MM.1S (cell line): Measurements from ENCODE around the gene RNF112.
"Not testable (repeated sequence)": the region's sequence is repeated elsewhere in the genome, so short reads cannot be mapped to it uniquely, and the experiment has no call there.

Source experiments
- DNase-seq: peaks from one replicate; pipeline ENCODE4 v3.0.0-alpha.2; 2015
- H2AFZ ChIP-seq: fragments of 300-600 bp; sonication (generic); 2 replicates; pipeline ENCODE4 v1.6.0; 2016; ENCODE audit warnings: antibody characterized with exemption, low read length
- H3F3A ChIP-seq: fragments of 300-600 bp; sonication (generic); 2 replicates; pipeline ENCODE4 v1.6.1; 2016; ENCODE audit warnings: mild to moderate bottlenecking, antibody characterized with exemption, low read length, moderate library complexity, mixed read lengths; ENCODE audit not compliant: insufficient read depth
- H3K27ac ChIP-seq: fragments of 300-600 bp; sonication (generic); 2 replicates; pipeline ENCODE4 v1.5.1; 2016; ENCODE audit warnings: mild to moderate bottlenecking, low read length
- H3K27me3 ChIP-seq: fragments of 300-600 bp; sonication (generic); replicated peaks from 2 replicates; pipeline ENCODE4 v1.6.0; 2016; ENCODE audit warnings: low read length; ENCODE audit not compliant: insufficient read depth
- H3K36me3 ChIP-seq: fragments of 300-600 bp; sonication (generic); replicated peaks from 2 replicates; pipeline ENCODE4 v1.6.1; 2016; ENCODE audit warnings: mild to moderate bottlenecking, low read length, mixed read lengths; ENCODE audit not compliant: insufficient read depth
- H3K4me1 ChIP-seq: fragments of 300-600 bp; sonication (generic); 2 replicates; pipeline ENCODE4 v1.6.1; 2016; ENCODE audit warnings: low read length, mixed read lengths
- H3K4me2 ChIP-seq: fragments of 300-600 bp; sonication (generic); 2 replicates; pipeline ENCODE4 v1.6.0; 2016; ENCODE audit warnings: low read depth, low read length
- H3K4me3 ChIP-seq: fragments of 300-600 bp; sonication (generic); 2 replicates; pipeline ENCODE4 v1.5.1; 2016; ENCODE audit warnings: low read length, mixed read lengths
- H3K79me2 ChIP-seq: fragments of 300-600 bp; sonication (generic); 2 replicates; pipeline ENCODE4 v1.6.1; 2016; ENCODE audit warnings: mixed run types, low read length, mixed read lengths
- H3K9ac ChIP-seq: fragments of 300-600 bp; sonication (generic); 2 replicates; pipeline ENCODE4 v1.6.1; 2016; ENCODE audit warnings: low read length, mixed read lengths
- H3K9me2 ChIP-seq: fragments of 300-600 bp; sonication (generic); replicated peaks from 2 replicates; pipeline ENCODE4 v1.6.1; 2016; ENCODE audit warnings: mild to moderate bottlenecking, low read length, mixed read lengths; ENCODE audit not compliant: insufficient read depth
- H3K9me3 ChIP-seq: fragments of 300-600 bp; sonication (generic); replicated peaks from 2 replicates; pipeline ENCODE4 v1.6.1; 2016; ENCODE audit warnings: mild to moderate bottlenecking, low read length, mixed read lengths; ENCODE audit not compliant: insufficient read depth
- H4K20me1 ChIP-seq: fragments of 300-600 bp; sonication (generic); 2 replicates; pipeline ENCODE4 v1.6.1; 2016; ENCODE audit warnings: mild to moderate bottlenecking, low read length, moderate library complexity, mixed read lengths; ENCODE audit not compliant: insufficient read depth
- CTCF ChIP-seq: fragments of 300-600 bp; sonication (generic); IDR thresholded peaks from 2 replicates; pipeline ENCODE4 v1.5.1; 2016; ENCODE audit warnings: antibody characterized with exemption, low read length, mixed read lengths
- EZH2 ChIP-seq: fragments of 300-600 bp; sonication (generic); optimal IDR thresholded peaks from 2 replicates; pipeline ENCODE3; 2017; ENCODE audit warnings: low read depth, mild to moderate bottlenecking, antibody characterized with exemption, low read length, mixed read lengths
- EZH2phosphoT487 ChIP-seq: fragments of 300-600 bp; sonication (generic); IDR thresholded peaks from 2 replicates; pipeline ENCODE4 v1.6.1; 2018; ENCODE audit warnings: antibody characterized with exemption, low read length

Gene RNF112

GRCh38 chr17:19457046-19457445 is 46.0 kb downstream of the RNF112 start:
- no peaks in the 10 kb centered on the region for H3K9me2 ChIP-seq
- peaks cover 15% of the 10 kb centered on the region for H3K4me1 ChIP-seq
- no peaks in the 10 kb centered on the region for H3K9me3 ChIP-seq
- no peak overlapping the region for H3K4me3 ChIP-seq
- no peak overlapping the region for H3K27ac ChIP-seq
- H3K9ac ChIP-seq: no peak overlapping the region
- peaks cover 13% of the 10 kb centered on the region for H3F3A ChIP-seq
- TF ChIP-seq EZH2 (no peak), CTCF (no peak), EZH2phosphoT487 (no peak)
- peaks cover 83% of the 10 kb centered on the region for H3K27me3 ChIP-seq
- no peak for DNase-seq
- no peak overlapping the region for H3K4me2 ChIP-seq
- H3K79me2 ChIP-seq: no peaks in the 10 kb centered on the region
- H3K36me3 ChIP-seq: no peaks in the 10 kb centered on the region
- H2AFZ ChIP-seq: no peak overlapping the region
- 0 out of 2 replicates have a peak, but pooled peaks cover 4% of the 10 kb centered on the region for H4K20me1 ChIP-seq

- Histone ChIP-seq H3K9me3 (no peaks in the 10 kb centered on the region), H4K20me1 (0 out of 2 replicates have a peak, but pooled peaks cover 4% of the 10 kb centered on the region), H3K27ac (no peak overlapping the region), H3K79me2 (no peaks in the 10 kb centered on the region), H3K9ac (no peak overlapping the region), H2AFZ (no peak overlapping the region), H3K4me2 (no peak overlapping the region), H3K4me3 (no peak overlapping the region), H3K36me3 (no peaks in the 10 kb centered on the region), H3K9me2 (no peaks in the 10 kb centered on the region), H3F3A (peaks cover 19% of the 10 kb centered on the region), H3K27me3 (peaks cover 79% of the 10 kb centered on the region), H3K4me1 (peaks cover 21% of the 10 kb centered on the region)
- TF ChIP-seq EZH2 (no peak), CTCF (no peak), EZH2phosphoT487 (no peak)
- DNase-seq: no peak
These were observed 46.8 kb downstream of the RNF112 start for GRCh38 chr17:19457830-19458271.

GRCh38 chr17:19458481-19458880 is 47.4 kb downstream of the RNF112 start:
- H3K27ac ChIP-seq, H3K36me3 ChIP-seq, H2AFZ ChIP-seq, DNase-seq, H3K4me2 ChIP-seq, H4K20me1 ChIP-seq, H3K9me2 ChIP-seq, H3K79me2 ChIP-seq, H3K9ac ChIP-seq, H3K9me3 ChIP-seq, H3K4me3 ChIP-seq: not testable (repeated sequence)
- Histone ChIP-seq H3K4me1 (peaks cover 26% of the 10 kb centered on the region), H3K27me3 (peaks cover 72% of the 10 kb centered on the region), H3F3A (peaks cover 25% of the 10 kb centered on the region)

- not testable (repeated sequence) for H3K9me2 ChIP-seq, H3K36me3 ChIP-seq, H2AFZ ChIP-seq, DNase-seq, H3K4me3 ChIP-seq, H3K79me2 ChIP-seq, H3K9me3 ChIP-seq, H3K27ac ChIP-seq, H4K20me1 ChIP-seq, H3K4me2 ChIP-seq, H3K9ac ChIP-seq
- H3K27me3 ChIP-seq: peaks cover 66% of the 10 kb centered on the region
- peaks cover 33% of the 10 kb centered on the region for H3K4me1 ChIP-seq
- H3F3A ChIP-seq: peaks cover 31% of the 10 kb centered on the region
These were observed 48.1 kb downstream of the RNF112 start for GRCh38 chr17:19459018-19459655.
